HepG2 (cell line): ENCODE measurements around the gene CNBD2. TPM values are rescaled to one million over a fixed set of nuclear protein-coding genes. Genes with fewer than 3 reads are reported as not detected.

Source experiments
- CBX5 ChIP-seq: sonication (generic); formaldehyde crosslinking; IDR thresholded peaks from 2 replicates; pipeline ENCODE4 v1.4.0; 2020; ENCODE audit warnings: missing genetic modification reagents, borderline replicate concordance
- KDM3A ChIP-seq: IDR thresholded peaks from 2 replicates; pipeline ENCODE4 v1.6.1; 2018; ENCODE audit warnings: low read depth, missing compliant biosample characterization
- NCOR1 ChIP-seq: fragments of 200-600 bp; sonication (generic); IDR thresholded peaks from 2 replicates; pipeline ENCODE4 v1.7.0; 2017; ENCODE audit warnings: antibody characterized with exemption, low read length, borderline replicate concordance
- NFATC3 ChIP-seq: sonication (generic); formaldehyde crosslinking; IDR thresholded peaks from 2 replicates; pipeline ENCODE4 v1.5.1; 2020; ENCODE audit warnings: mild to moderate bottlenecking, missing genetic modification reagents
- SAP130 ChIP-seq: IDR thresholded peaks from 2 replicates; pipeline ENCODE4 v1.6.1; 2016; ENCODE audit warnings: low read depth
- SSRP1 ChIP-seq: IDR thresholded peaks from 2 replicates; pipeline ENCODE4 v1.6.1; 2016; ENCODE audit warnings: control low read depth
- TOPORS ChIP-seq: sonication (generic); formaldehyde crosslinking; IDR thresholded peaks from 2 replicates; pipeline ENCODE4 v1.8.0; 2023; ENCODE audit warnings: mild to moderate bottlenecking, missing genetic modification reagents
- ZKSCAN8 ChIP-seq: IDR thresholded peaks from 2 replicates; pipeline ENCODE4 v1.6.1; 2016; ENCODE audit warnings: borderline replicate concordance, missing genetic modification reagents, missing compliant biosample characterization
- ZNF354B ChIP-seq: sonication (generic); formaldehyde crosslinking; IDR thresholded peaks from 2 replicates; pipeline ENCODE4 v1.8.0; 2022; ENCODE audit warnings: mild to moderate bottlenecking, missing genetic modification reagents
- ZNF460 ChIP-seq: sonication (generic); formaldehyde crosslinking; IDR thresholded peaks from 2 replicates; pipeline ENCODE4 v1.5.1; 2020; ENCODE audit warnings: missing genetic modification reagents, mild to moderate bottlenecking, borderline replicate concordance
- ZNF615 ChIP-seq: sonication (generic); formaldehyde crosslinking; IDR thresholded peaks from 2 replicates; pipeline ENCODE4 v1.5.0; 2020; ENCODE audit warnings: mild to moderate bottlenecking, missing genetic modification reagents, borderline replicate concordance
- polyA plus RNA-seq, 8 experiments: library from polyadenylated mRNA; depleted of rRNA in 3 of 8; stranded (reverse) in 7 of 8; unstranded in 1 of 8; fragments of >200 nt; fragmentation: Illumina TruSeq in 4 of 8; extraction: Trizol in 4 of 8; gene quantifications; 2 replicates each; pipeline versions ENCODE4 v1.2.1 to v1.2.3, GENCODE V29; 2011 to 2016; ENCODE audit warnings: low read depth in 4 of 8, missing spikeins in 1 of 8, mixed read lengths in 1 of 8; ENCODE audit not compliant: insufficient read depth in 1 of 8
- total RNA-seq, 5 experiments: library from RNA; depleted of rRNA; stranded (reverse); fragments of >200 nt; fragmentation: Illumina TruSeq; extraction: Trizol; gene quantifications; 2 replicates each; pipeline ENCODE4 v1.2.3, GENCODE V29; 2016; ENCODE audit warnings: low read depth in 1 of 5
- TF ChIP-seq, protein P1 (sequence below), 2 experiments: sonication (generic) in 1 of 2; formaldehyde crosslinking in 1 of 2; IDR thresholded peaks; 2 replicates each; pipeline versions ENCODE4 v1.4.0 to v1.6.1; 2018 to 2020; ENCODE audit warnings: missing genetic modification reagents in 2 of 2, borderline replicate concordance in 1 of 2, low read depth in 1 of 2, mild to moderate bottlenecking in 1 of 2, missing biosample characterization in 1 of 2
- TF ChIP-seq, protein P2 (sequence below): IDR thresholded peaks from 2 replicates; pipeline ENCODE4 v1.6.1; 2016; ENCODE audit warnings: mild to moderate bottlenecking, missing biosample characterization, missing genetic modification reagents
- TF ChIP-seq, protein P3 (sequence below): sonication (generic); formaldehyde crosslinking; IDR thresholded peaks from 2 replicates; pipeline ENCODE4 v1.4.0; 2020; ENCODE audit warnings: missing genetic modification reagents
- TF ChIP-seq, protein P4 (sequence below): sonication (generic); formaldehyde crosslinking; IDR thresholded peaks from 2 replicates; pipeline ENCODE4 v1.4.0; 2020; ENCODE audit warnings: missing genetic modification reagents
- TF ChIP-seq, protein P5 (sequence below): sonication (generic); formaldehyde crosslinking; IDR thresholded peaks from 2 replicates; pipeline ENCODE4 v1.4.0; 2020; ENCODE audit warnings: missing genetic modification reagents, mild to moderate bottlenecking, borderline replicate concordance
- TF ChIP-seq, protein P6 (sequence below): sonication (generic); formaldehyde crosslinking; IDR thresholded peaks from 2 replicates; pipeline ENCODE4 v1.5.1; 2020; ENCODE audit warnings: mild to moderate bottlenecking, moderate library complexity, missing genetic modification reagents
- TF ChIP-seq, protein P7 (sequence below): IDR thresholded peaks from 2 replicates; pipeline ENCODE4 v1.6.1; 2016; ENCODE audit warnings: low read depth, borderline replicate concordance

Gene CNBD2
- total and polyA plus RNA-seq, 2 of the 13 experiments (the other 11 are each of a cell fraction or from before 2014, with no cell fraction given), result 12.4 to 22.8 TPM

DNA sequence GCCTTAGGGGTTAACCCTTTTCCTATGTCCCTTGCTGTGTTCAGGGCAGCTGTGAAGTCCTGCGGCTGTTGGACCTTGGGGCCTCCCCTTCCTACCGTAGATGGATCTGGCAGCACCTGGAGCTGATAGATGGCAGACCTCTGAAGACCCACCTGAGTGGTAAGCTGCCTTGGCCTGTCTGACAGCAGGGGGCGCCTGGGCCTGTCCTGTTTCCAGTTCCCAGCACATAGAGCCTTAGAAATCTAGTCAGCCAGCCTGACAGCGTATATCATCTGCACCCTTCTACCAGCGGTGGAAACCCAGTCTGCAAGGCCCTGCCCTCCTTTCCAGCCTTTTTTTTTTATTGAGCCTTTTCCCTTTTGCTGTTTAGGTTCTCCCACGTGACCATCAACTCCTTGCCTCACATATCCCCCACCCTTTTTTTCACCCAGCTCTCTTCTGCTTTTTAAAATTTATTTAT lies 26.6 kb downstream of the CNBD2 start (continued):
- TF ChIP-seq, protein P1, sequence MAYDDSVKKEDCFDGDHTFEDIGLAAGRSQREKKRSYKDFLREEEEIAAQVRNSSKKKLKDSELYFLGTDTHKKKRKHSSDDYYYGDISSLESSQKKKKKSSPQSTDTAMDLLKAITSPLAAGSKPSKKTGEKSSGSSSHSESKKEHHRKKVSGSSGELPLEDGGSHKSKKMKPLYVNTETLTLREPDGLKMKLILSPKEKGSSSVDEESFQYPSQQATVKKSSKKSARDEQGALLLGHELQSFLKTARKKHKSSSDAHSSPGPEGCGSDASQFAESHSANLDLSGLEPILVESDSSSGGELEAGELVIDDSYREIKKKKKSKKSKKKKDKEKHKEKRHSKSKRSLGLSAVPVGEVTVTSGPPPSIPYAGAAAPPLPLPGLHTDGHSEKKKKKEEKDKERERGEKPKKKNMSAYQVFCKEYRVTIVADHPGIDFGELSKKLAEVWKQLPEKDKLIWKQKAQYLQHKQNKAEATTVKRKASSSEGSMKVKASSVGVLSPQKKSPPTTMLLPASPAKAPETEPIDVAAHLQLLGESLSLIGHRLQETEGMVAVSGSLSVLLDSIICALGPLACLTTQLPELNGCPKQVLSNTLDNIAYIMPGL (CRISPR knock-in tag; IDR thresholded peaks at IDR 0.05; ENCODE audit: borderline replicate concordance in 1 of 2, low read depth in 1 of 2), result peak; percentile 75 to 78; a peak in 2 of 4 replicates
- TF ChIP-seq ZNF354B, result no peak
- TF ChIP-seq SAP130 (CRISPR knock-in tag), result 0 out of 2 replicates have a peak, but pooled peaks have one; percentile 46
- TF ChIP-seq SSRP1 (CRISPR knock-in tag), result 0 out of 2 replicates have a peak, but pooled peaks have one; percentile 75
- TF ChIP-seq, protein P2, sequence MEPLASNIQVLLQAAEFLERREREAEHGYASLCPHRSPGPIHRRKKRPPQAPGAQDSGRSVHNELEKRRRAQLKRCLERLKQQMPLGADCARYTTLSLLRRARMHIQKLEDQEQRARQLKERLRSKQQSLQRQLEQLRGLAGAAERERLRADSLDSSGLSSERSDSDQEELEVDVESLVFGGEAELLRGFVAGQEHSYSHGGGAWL (CRISPR knock-in tag), result 0 out of 2 replicates have a peak, but pooled peaks have one; percentile 51
- TF ChIP-seq, protein P3, sequence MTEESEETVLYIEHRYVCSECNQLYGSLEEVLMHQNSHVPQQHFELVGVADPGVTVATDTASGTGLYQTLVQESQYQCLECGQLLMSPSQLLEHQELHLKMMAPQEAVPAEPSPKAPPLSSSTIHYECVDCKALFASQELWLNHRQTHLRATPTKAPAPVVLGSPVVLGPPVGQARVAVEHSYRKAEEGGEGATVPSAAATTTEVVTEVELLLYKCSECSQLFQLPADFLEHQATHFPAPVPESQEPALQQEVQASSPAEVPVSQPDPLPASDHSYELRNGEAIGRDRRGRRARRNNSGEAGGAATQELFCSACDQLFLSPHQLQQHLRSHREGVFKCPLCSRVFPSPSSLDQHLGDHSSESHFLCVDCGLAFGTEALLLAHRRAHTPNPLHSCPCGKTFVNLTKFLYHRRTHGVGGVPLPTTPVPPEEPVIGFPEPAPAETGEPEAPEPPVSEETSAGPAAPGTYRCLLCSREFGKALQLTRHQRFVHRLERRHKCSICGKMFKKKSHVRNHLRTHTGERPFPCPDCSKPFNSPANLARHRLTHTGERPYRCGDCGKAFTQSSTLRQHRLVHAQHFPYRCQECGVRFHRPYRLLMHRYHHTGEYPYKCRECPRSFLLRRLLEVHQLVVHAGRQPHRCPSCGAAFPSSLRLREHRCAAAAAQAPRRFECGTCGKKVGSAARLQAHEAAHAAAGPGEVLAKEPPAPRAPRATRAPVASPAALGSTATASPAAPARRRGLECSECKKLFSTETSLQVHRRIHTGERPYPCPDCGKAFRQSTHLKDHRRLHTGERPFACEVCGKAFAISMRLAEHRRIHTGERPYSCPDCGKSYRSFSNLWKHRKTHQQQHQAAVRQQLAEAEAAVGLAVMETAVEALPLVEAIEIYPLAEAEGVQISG (CRISPR knock-in tag), result 0 out of 2 replicates have a peak, but pooled peaks have one; percentile 38
- TF ChIP-seq NCOR1, result no peak
- TF ChIP-seq ZNF615 (CRISPR knock-in tag), result no peak
- TF ChIP-seq, protein P4, sequence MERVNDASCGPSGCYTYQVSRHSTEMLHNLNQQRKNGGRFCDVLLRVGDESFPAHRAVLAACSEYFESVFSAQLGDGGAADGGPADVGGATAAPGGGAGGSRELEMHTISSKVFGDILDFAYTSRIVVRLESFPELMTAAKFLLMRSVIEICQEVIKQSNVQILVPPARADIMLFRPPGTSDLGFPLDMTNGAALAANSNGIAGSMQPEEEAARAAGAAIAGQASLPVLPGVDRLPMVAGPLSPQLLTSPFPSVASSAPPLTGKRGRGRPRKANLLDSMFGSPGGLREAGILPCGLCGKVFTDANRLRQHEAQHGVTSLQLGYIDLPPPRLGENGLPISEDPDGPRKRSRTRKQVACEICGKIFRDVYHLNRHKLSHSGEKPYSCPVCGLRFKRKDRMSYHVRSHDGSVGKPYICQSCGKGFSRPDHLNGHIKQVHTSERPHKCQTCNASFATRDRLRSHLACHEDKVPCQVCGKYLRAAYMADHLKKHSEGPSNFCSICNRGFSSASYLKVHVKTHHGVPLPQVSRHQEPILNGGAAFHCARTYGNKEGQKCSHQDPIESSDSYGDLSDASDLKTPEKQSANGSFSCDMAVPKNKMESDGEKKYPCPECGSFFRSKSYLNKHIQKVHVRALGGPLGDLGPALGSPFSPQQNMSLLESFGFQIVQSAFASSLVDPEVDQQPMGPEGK (CRISPR knock-in tag), result 0 out of 2 replicates have a peak, but pooled peaks have one; percentile 25
- TF ChIP-seq, protein P5, sequence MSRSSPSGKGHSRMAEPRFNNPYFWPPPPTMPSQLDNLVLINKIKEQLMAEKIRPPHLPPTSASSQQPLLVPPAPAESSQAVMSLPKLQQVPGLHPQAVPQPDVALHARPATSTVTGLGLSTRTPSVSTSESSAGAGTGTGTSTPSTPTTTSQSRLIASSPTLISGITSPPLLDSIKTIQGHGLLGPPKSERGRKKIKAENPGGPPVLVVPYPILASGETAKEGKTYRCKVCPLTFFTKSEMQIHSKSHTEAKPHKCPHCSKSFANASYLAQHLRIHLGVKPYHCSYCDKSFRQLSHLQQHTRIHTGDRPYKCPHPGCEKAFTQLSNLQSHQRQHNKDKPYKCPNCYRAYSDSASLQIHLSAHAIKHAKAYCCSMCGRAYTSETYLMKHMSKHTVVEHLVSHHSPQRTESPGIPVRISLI, result peak; percentile 58; the same call in 1 of the 2 replicates
- no peak for TF ChIP-seq TOPORS (CRISPR knock-in tag)
- TF ChIP-seq, protein P6, sequence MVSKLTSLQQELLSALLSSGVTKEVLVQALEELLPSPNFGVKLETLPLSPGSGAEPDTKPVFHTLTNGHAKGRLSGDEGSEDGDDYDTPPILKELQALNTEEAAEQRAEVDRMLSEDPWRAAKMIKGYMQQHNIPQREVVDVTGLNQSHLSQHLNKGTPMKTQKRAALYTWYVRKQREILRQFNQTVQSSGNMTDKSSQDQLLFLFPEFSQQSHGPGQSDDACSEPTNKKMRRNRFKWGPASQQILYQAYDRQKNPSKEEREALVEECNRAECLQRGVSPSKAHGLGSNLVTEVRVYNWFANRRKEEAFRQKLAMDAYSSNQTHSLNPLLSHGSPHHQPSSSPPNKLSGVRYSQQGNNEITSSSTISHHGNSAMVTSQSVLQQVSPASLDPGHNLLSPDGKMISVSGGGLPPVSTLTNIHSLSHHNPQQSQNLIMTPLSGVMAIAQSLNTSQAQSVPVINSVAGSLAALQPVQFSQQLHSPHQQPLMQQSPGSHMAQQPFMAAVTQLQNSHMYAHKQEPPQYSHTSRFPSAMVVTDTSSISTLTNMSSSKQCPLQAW, result peak; percentile 63; the same call in 1 of the 2 replicates
- TF ChIP-seq, protein P7, sequence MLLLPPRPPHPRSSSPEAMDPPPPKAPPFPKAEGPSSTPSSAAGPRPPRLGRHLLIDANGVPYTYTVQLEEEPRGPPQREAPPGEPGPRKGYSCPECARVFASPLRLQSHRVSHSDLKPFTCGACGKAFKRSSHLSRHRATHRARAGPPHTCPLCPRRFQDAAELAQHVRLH, result peak; percentile 79
- TF ChIP-seq ZKSCAN8 (CRISPR knock-in tag), result no peak
- peak; percentile 68; the same call in 1 of the 2 replicates for TF ChIP-seq CBX5 (CRISPR knock-in tag)
- TF ChIP-seq NFATC3 (CRISPR knock-in tag), result 0 out of 2 replicates have a peak, but pooled peaks have one; percentile 66
- TF ChIP-seq KDM3A, result peak; percentile 65; the same call in 1 of the 2 replicates
- TF ChIP-seq ZNF460 (CRISPR knock-in tag), result no peak
